Prostate gland (tissue), 2 donors: ENCODE results near the gene SMIM29.

ENCODE experiments used
- CTCF ChIP-seq, 4 experiments: fragments of 200-600 bp in 2 of 4; fragments of 450-650 bp in 2 of 4; sonication (generic) in 2 of 4; IDR thresholded peaks; 1 replicate in 3 of 4; 2 replicates in 1 of 4; pipeline ENCODE4 v1.5.1; 2016 to 2019; ENCODE audit warnings: antibody characterized with exemption in 4 of 4, mild to moderate bottlenecking in 2 of 4, moderate library complexity in 2 of 4
- POLR2A ChIP-seq: fragments of 450-650 bp; IDR thresholded peaks from one replicate; pipeline ENCODE4 v1.6.1; 2016; ENCODE audit warnings: antibody characterized with exemption, mild to moderate bottlenecking
- POLR2AphosphoS5 ChIP-seq: sonication (generic); formaldehyde crosslinking; IDR thresholded peaks from one replicate; pipeline ENCODE4 v1.6.1; 2017; ENCODE audit warnings: antibody characterized with exemption

GRCh38 chr6:34276881-34277762 lies 28.3 kb upstream of the SMIM29 start:
- TF ChIP-seq POLR2A: no peak
- no peak for TF ChIP-seq POLR2AphosphoS5
- no peak for TF ChIP-seq CTCF (IDR thresholded peaks at IDR 0.05)
